Neural cell (in vitro differentiated cells): Measurements from ENCODE around the gene C2CD2L. TPM values are rescaled to one million over a fixed set of nuclear protein-coding genes. Genes with fewer than 3 reads are reported as not detected.

Experiments
- H2AFZ ChIP-seq: fragments of 200-600, 300-800 bp; sonication (generic), shearing (Covaris generic); 2 replicates; pipeline ENCODE4 v1.6.0; 2014; ENCODE audit warnings: low read depth, mild to moderate bottlenecking, antibody characterized with exemption, low read length, moderate library complexity
- H3F3A ChIP-seq: fragments of 200-600 bp; shearing (Covaris generic); 2 replicates; pipeline ENCODE4 v1.6.1; 2016; ENCODE audit warnings: mild to moderate bottlenecking, moderate library complexity, mixed read lengths, antibody characterized with exemption, low read length; ENCODE audit not compliant: insufficient read depth, poor library complexity, severe bottlenecking
- H3K27ac ChIP-seq: fragments of 200-600, 300-800 bp; sonication (generic), shearing (Covaris generic); 2 replicates; pipeline ENCODE4 v1.5.1; 2014; ENCODE audit warnings: mild to moderate bottlenecking, low read length, moderate library complexity
- H3K27me3 ChIP-seq: fragments of 300-800, 200-600 bp; sonication (generic), shearing (Covaris generic); 2 replicates; pipeline ENCODE4 v1.6.0; 2014; ENCODE audit warnings: mild to moderate bottlenecking, low read depth, low read length, moderate library complexity; ENCODE audit not compliant: insufficient read depth
- H3K36me3 ChIP-seq: fragments of 300-800, 200-600 bp; sonication (generic), shearing (Covaris generic); 2 replicates; pipeline ENCODE4 v1.5.1; 2014; ENCODE audit warnings: mild to moderate bottlenecking, antibody characterized with exemption, low read length, moderate library complexity; ENCODE audit not compliant: insufficient read depth
- H3K4me2 ChIP-seq: fragments of 300-800, 200-600 bp; sonication (generic), shearing (Covaris generic); 2 replicates; pipeline ENCODE4 v1.6.0; 2014; ENCODE audit warnings: mild to moderate bottlenecking, low read length
- H3K4me3 ChIP-seq: fragments of 300-800, 200-600 bp; sonication (generic), shearing (Covaris generic); 2 replicates; pipeline ENCODE4 v1.5.1; 2014; ENCODE audit warnings: mild to moderate bottlenecking, low read length, moderate library complexity
- H3K79me2 ChIP-seq: fragments of 200-600 bp; shearing (Covaris generic); replicated peaks from 2 replicates; pipeline ENCODE4 v1.6.0; 2014; ENCODE audit warnings: mild to moderate bottlenecking, low read length, moderate library complexity; ENCODE audit not compliant: insufficient read depth
- H3K9ac ChIP-seq: fragments of 300-800, 200-600 bp; sonication (generic), shearing (Covaris generic); 2 replicates; pipeline ENCODE4 v1.6.1; 2016; ENCODE audit warnings: mild to moderate bottlenecking, low read length, mixed read lengths
- H3K9me2 ChIP-seq: fragments of 200-600 bp; shearing (Covaris generic); 2 replicates; pipeline ENCODE4 v1.6.1; 2016; ENCODE audit warnings: mild to moderate bottlenecking, low read length, mixed read lengths; ENCODE audit not compliant: insufficient read depth
- H3K9me3 ChIP-seq: fragments of 200-600, 300-800 bp; sonication (generic), shearing (Covaris generic); 2 replicates; pipeline ENCODE4 v1.6.1; 2016; ENCODE audit warnings: mild to moderate bottlenecking, mixed run types, low read length, moderate library complexity, mixed read lengths
- H4K20me1 ChIP-seq: fragments of 200-600 bp; shearing (Covaris generic); 2 replicates; pipeline ENCODE4 v1.6.1; 2016; ENCODE audit warnings: mild to moderate bottlenecking, mixed run types; ENCODE audit not compliant: insufficient read depth
- EP300 ChIP-seq: fragments of 450-650 bp; conservative IDR thresholded peaks from 2 replicates; pipeline ENCODE4 v1.6.1; 2014; ENCODE audit warnings: antibody characterized with exemption, mild to moderate bottlenecking, moderate library complexity; ENCODE audit not compliant: poor library complexity, severe bottlenecking
- EZH2 ChIP-seq: fragments of 200-600, 300-800 bp; shearing (Covaris generic), sonication (generic); IDR thresholded peaks from 2 replicates; pipeline ENCODE4 v1.6.1; 2014; ENCODE audit warnings: antibody characterized with exemption, low read length, borderline replicate concordance, mild to moderate bottlenecking; ENCODE audit not compliant: insufficient read depth, poor library complexity, severe bottlenecking
- MXI1 ChIP-seq: fragments of 450-650 bp; conservative IDR thresholded peaks from 2 replicates; pipeline ENCODE4 v1.6.1; 2014; ENCODE audit warnings: antibody characterized with exemption, mild to moderate bottlenecking; ENCODE audit not compliant: poor library complexity, severe bottlenecking
- POLR2AphosphoS5 ChIP-seq: IDR thresholded peaks from 2 replicates; pipeline ENCODE4 v1.6.1; 2012
- RAD21 ChIP-seq: fragments of 450-650 bp; conservative IDR thresholded peaks from 2 replicates; pipeline ENCODE4 v1.6.1; 2014; ENCODE audit warnings: antibody characterized with exemption, mild to moderate bottlenecking, moderate library complexity
- SMC3 ChIP-seq: fragments of 450-650 bp; conservative IDR thresholded peaks from 2 replicates; pipeline ENCODE4 v1.6.1; 2014; ENCODE audit warnings: antibody characterized with exemption, mild to moderate bottlenecking, moderate library complexity; ENCODE audit not compliant: poor library complexity
- TAF1 ChIP-seq: IDR thresholded peaks from 2 replicates; pipeline ENCODE4 v1.6.1; 2012; ENCODE audit warnings: low read depth
- polyA plus RNA-seq: library from polyadenylated mRNA; depleted of rRNA; stranded (reverse); fragments of >200 nt; gene quantifications from 2 replicates; pipeline ENCODE4 v1.2.3, GENCODE V29; 2014
- TF ChIP-seq, protein P1 (sequence below): IDR thresholded peaks from 2 replicates; pipeline ENCODE4 v1.6.1; 2012; ENCODE audit warnings: borderline replicate concordance
- TF ChIP-seq, protein P2 (sequence below): fragments of 450-650 bp; IDR thresholded peaks from 2 replicates; pipeline ENCODE4 v1.5.1; 2014; ENCODE audit warnings: antibody characterized with exemption, mild to moderate bottlenecking, moderate library complexity; ENCODE audit not compliant: poor library complexity, severe bottlenecking

Gene C2CD2L
- polyA plus RNA-seq, 1 donor from 2014 or later, result 13.6 TPM

DNA sequence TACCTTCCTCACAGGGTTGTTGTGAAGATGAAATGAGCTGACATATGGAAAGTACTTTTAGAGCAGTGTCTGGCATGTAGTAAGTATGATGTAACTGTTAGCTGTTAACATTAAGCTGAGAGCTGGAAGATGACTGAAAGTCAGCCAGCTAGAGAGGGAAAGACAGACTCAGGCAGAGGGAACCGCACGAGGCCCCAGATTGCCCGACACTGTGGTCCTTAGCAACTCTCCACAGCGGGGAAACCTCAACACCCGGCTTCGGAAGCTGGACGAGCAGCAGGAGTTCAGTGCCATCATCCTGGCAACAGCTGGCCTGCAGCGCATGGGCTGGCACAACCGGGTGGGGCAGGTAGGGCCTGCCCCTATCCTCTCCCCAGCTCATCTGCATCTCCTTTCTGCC lies 16.0 kb upstream of the C2CD2L start:
- Histone ChIP-seq H3K4me3 (no peak overlapping the region), H4K20me1 (no peaks in the 10 kb centered on the region), H3K27me3 (no peaks in the 10 kb centered on the region), H3K9ac (no peak overlapping the region), H3K4me2 (no peak overlapping the region), H2AFZ (no peak overlapping the region), H3K9me2 (no peaks in the 10 kb centered on the region), H3K9me3 (no peaks in the 10 kb centered on the region), H3F3A (no peaks in the 10 kb centered on the region), H3K36me3 (no peaks in the 10 kb centered on the region), H3K27ac (no peak overlapping the region), H3K79me2 (peaks cover 23% of the 10 kb centered on the region)
- TF ChIP-seq, protein P1, sequence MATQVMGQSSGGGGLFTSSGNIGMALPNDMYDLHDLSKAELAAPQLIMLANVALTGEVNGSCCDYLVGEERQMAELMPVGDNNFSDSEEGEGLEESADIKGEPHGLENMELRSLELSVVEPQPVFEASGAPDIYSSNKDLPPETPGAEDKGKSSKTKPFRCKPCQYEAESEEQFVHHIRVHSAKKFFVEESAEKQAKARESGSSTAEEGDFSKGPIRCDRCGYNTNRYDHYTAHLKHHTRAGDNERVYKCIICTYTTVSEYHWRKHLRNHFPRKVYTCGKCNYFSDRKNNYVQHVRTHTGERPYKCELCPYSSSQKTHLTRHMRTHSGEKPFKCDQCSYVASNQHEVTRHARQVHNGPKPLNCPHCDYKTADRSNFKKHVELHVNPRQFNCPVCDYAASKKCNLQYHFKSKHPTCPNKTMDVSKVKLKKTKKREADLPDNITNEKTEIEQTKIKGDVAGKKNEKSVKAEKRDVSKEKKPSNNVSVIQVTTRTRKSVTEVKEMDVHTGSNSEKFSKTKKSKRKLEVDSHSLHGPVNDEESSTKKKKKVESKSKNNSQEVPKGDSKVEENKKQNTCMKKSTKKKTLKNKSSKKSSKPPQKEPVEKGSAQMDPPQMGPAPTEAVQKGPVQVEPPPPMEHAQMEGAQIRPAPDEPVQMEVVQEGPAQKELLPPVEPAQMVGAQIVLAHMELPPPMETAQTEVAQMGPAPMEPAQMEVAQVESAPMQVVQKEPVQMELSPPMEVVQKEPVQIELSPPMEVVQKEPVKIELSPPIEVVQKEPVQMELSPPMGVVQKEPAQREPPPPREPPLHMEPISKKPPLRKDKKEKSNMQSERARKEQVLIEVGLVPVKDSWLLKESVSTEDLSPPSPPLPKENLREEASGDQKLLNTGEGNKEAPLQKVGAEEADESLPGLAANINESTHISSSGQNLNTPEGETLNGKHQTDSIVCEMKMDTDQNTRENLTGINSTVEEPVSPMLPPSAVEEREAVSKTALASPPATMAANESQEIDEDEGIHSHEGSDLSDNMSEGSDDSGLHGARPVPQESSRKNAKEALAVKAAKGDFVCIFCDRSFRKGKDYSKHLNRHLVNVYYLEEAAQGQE, result no peak
- TF ChIP-seq MXI1 (no peak), TAF1 (no peak)

DNA sequence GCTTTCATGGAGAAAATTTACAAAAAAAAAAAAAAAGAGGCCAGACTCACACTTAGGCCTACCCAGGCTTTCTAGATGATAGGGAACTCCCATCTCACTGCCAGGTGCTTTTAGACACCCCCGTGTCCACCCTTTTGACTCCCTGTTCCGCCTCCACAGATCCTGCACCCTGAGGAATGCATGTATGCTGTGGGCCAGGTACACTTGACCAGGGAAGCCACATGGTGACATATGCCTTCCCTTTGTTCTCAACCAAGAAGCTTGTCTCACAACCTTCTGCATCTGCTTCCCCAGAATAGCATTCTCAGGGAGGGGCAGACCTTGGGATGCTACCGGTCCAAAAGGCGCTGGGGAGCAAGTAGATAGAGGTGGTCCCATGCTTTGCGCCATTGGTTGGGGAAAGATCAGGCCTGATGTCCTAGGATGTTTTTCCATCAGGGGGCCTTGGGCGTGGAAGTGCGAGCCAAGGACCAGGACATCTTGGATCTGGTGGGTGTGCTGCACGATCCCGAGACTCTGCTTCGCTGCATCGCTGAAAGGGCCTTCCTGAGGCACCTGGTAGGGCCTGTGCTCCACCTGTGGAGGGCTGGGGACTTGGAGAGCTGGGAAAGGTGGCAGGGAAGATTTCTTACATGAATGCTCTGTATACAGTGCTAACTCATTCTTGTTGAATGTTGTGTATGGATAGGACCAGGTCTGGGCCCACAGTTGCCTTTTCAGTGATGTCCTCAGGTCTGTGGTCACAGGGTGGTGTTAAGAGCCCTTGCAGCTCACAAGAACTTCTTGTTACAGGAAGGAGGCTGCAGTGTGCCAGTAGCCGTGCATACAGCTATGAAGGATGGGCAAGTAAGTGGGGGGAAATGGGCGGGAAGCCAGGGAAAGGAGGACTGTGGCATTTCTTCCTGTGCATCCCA lies 14.9 kb upstream of the C2CD2L start:
- H3K79me2 ChIP-seq, result peaks cover 23% of the 10 kb centered on the region
- H3K27ac ChIP-seq, result no peak overlapping the region
- H3K9me2 ChIP-seq, result no peaks in the 10 kb centered on the region
- H3K9me3 ChIP-seq, result no peaks in the 10 kb centered on the region
- no peak for TF ChIP-seq MXI1
- no peak for TF ChIP-seq SMC3
- TF ChIP-seq POLR2AphosphoS5, result no peak
- TF ChIP-seq, protein P2, sequence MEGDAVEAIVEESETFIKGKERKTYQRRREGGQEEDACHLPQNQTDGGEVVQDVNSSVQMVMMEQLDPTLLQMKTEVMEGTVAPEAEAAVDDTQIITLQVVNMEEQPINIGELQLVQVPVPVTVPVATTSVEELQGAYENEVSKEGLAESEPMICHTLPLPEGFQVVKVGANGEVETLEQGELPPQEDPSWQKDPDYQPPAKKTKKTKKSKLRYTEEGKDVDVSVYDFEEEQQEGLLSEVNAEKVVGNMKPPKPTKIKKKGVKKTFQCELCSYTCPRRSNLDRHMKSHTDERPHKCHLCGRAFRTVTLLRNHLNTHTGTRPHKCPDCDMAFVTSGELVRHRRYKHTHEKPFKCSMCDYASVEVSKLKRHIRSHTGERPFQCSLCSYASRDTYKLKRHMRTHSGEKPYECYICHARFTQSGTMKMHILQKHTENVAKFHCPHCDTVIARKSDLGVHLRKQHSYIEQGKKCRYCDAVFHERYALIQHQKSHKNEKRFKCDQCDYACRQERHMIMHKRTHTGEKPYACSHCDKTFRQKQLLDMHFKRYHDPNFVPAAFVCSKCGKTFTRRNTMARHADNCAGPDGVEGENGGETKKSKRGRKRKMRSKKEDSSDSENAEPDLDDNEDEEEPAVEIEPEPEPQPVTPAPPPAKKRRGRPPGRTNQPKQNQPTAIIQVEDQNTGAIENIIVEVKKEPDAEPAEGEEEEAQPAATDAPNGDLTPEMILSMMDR, result no peak
- no peak for TF ChIP-seq EP300
- TF ChIP-seq RAD21, result no peak
- TF ChIP-seq, protein P1, result no peak
- no peak for TF ChIP-seq EZH2
- no peak for TF ChIP-seq TAF1
- no peaks in the 10 kb centered on the region for H3K27me3 ChIP-seq
- peak overlapping the region; percentile 92 for H3K4me3 ChIP-seq
- no peaks in the 10 kb centered on the region for H3K36me3 ChIP-seq
- no peak overlapping the region for H2AFZ ChIP-seq
- no peaks in the 10 kb centered on the region for H4K20me1 ChIP-seq
- H3K9ac ChIP-seq, result no peak overlapping the region
- no peak overlapping the region for H3K4me2 ChIP-seq
- H3F3A ChIP-seq, result no peaks in the 10 kb centered on the region
